ENCODE data around the gene AFAP1. TPM values are rescaled to one million over a fixed set of nuclear protein-coding genes. Genes with fewer than 3 reads are reported as not detected.

AFAP1 gene
- total RNA-seq, 2 donors from 2014 or later, result 29.7 to 43.9 TPM

- H3K4me1 ChIP-seq, result no peaks in the 10 kb centered on the region
- intact Hi-C loops (cut with DNase I), result no loop called here
- H3K27me3 ChIP-seq, result no peaks in the 10 kb centered on the region
- H3K9ac ChIP-seq (ENCODE audit: low read depth in 2 of 2, low read length in 2 of 2), result no peak overlapping the region
- H3K4me3 ChIP-seq, result no peak overlapping the region
- no peak for TF ChIP-seq CTCF (IDR thresholded peaks at IDR 0.05)
- no peak overlapping the region for H3K27ac ChIP-seq
- DNase-seq, result no peak
- H3K9me3 ChIP-seq, result no peaks in the 10 kb centered on the region
- H3K36me3 ChIP-seq, result no peaks in the 10 kb centered on the region
Measured at GRCh38 chr4:7744142-7744804, 195.4 kb downstream of the AFAP1 start.

GRCh38 chr4:7742807-7743280 lies 196.8 kb downstream of the AFAP1 start:
- Histone ChIP-seq H3K9ac (ENCODE audit: low read depth in 2 of 2, low read length in 2 of 2) (no peak overlapping the region), H3K27me3 (no peaks in the 10 kb centered on the region), H3K4me3 (no peak overlapping the region), H3K36me3 (no peaks in the 10 kb centered on the region), H3K4me1 (no peaks in the 10 kb centered on the region), H3K9me3 (no peaks in the 10 kb centered on the region), H3K27ac (no peak overlapping the region)
- DNase-seq, result no peak
- intact Hi-C loops (cut with DNase I), result no loop called here
- no peak for TF ChIP-seq CTCF (IDR thresholded peaks at IDR 0.05)

GRCh38 chr4:7741946-7742806 lies 197.5 kb downstream of the AFAP1 start:
- intact Hi-C loops (cut with DNase I), result no loop called here
- no peaks in the 10 kb centered on the region for H3K4me1 ChIP-seq
- no peak for DNase-seq
- no peak overlapping the region for H3K27ac ChIP-seq
- no peak for TF ChIP-seq CTCF (IDR thresholded peaks at IDR 0.05)
- H3K36me3 ChIP-seq, result no peaks in the 10 kb centered on the region
- H3K9ac ChIP-seq (ENCODE audit: low read depth in 2 of 2, low read length in 2 of 2), result no peak overlapping the region
- no peak overlapping the region for H3K4me3 ChIP-seq
- no peaks in the 10 kb centered on the region for H3K9me3 ChIP-seq
- no peaks in the 10 kb centered on the region for H3K27me3 ChIP-seq

- no peak overlapping the region for H3K4me3 ChIP-seq
- H3K27ac ChIP-seq, result no peak overlapping the region
- H3K36me3 ChIP-seq, result no peaks in the 10 kb centered on the region
- H3K9me3 ChIP-seq, result no peaks in the 10 kb centered on the region
- DNase-seq, result no peak
- TF ChIP-seq CTCF (IDR thresholded peaks at IDR 0.05), result no peak
- no peaks in the 10 kb centered on the region for H3K4me1 ChIP-seq
- intact Hi-C loops (cut with DNase I), result no loop called here
- no peak overlapping the region for H3K9ac ChIP-seq (ENCODE audit: low read depth in 2 of 2, low read length in 2 of 2)
- no peaks in the 10 kb centered on the region for H3K27me3 ChIP-seq
Measured at GRCh38 chr4:7740866-7741525, 198.7 kb downstream of the AFAP1 start.

Data from colonic mucosa (tissue), 4 donors.